GM18511 (cell line): ENCODE measurements around the gene KCTD4.
"Not testable (repeated sequence)": the region's sequence is repeated elsewhere in the genome, so short reads cannot be mapped to it uniquely, and the experiment has no call there.

Source experiments
- ATAC-seq: cut with Tn5 transposase; IDR thresholded peaks from one replicate; pipeline ENCODE4 v1.9.1; 2021; ENCODE audit warnings: mild to moderate bottlenecking, moderate library complexity; ENCODE audit not compliant: unreplicated experiment

The KCTD4 gene

GRCh38 chr13:45200701-45201232 is at the start of gene KCTD4:
TSS of gene KCTD4 (minus strand) at chr13:45201045. CDS start at chr13:45194567, 6,478 bp downstream.
- ATAC-seq: no peak

- no peak for ATAC-seq
These were observed 48.8 kb upstream of the KCTD4 start for GRCh38 chr13:45249662-45250061.

- ATAC-seq: not testable (repeated sequence)
These were observed 43.9 kb upstream of the KCTD4 start for GRCh38 chr13:45244736-45245135.

- no peak for ATAC-seq
These were observed 42.2 kb upstream of the KCTD4 start for GRCh38 chr13:45243077-45243476.

GRCh38 chr13:45242524-45242923 is 41.7 kb upstream of the KCTD4 start:
- no peak for ATAC-seq

GRCh38 chr13:45242070-45242469 is 41.2 kb upstream of the KCTD4 start:
- ATAC-seq: no peak

- ATAC-seq: no peak
These were observed 39.3 kb upstream of the KCTD4 start for GRCh38 chr13:45240143-45240542.

- no peak for ATAC-seq
These were observed 38.3 kb upstream of the KCTD4 start for GRCh38 chr13:45238945-45239795.

GRCh38 chr13:45232591-45232990 is 31.7 kb upstream of the KCTD4 start:
- ATAC-seq: no peak

GRCh38 chr13:45231722-45232121 is 30.9 kb upstream of the KCTD4 start:
- no peak for ATAC-seq

- no peak for ATAC-seq
These were observed 30.5 kb upstream of the KCTD4 start for GRCh38 chr13:45231305-45231704.

- ATAC-seq: no peak
These were observed 28.3 kb upstream of the KCTD4 start for GRCh38 chr13:45229172-45229571.

- ATAC-seq: no peak
These were observed 27.2 kb upstream of the KCTD4 start for GRCh38 chr13:45228002-45228401.

- no peak for ATAC-seq
These were observed 25.2 kb upstream of the KCTD4 start for GRCh38 chr13:45226024-45226423.

GRCh38 chr13:45225370-45225769 is 24.5 kb upstream of the KCTD4 start:
- ATAC-seq: no peak

- no peak for ATAC-seq
These were observed 23.3 kb upstream of the KCTD4 start for GRCh38 chr13:45224176-45224575.

GRCh38 chr13:45222919-45223318 is 22.1 kb upstream of the KCTD4 start:
- no peak for ATAC-seq

GRCh38 chr13:45222516-45222915 is 21.7 kb upstream of the KCTD4 start:
- no peak for ATAC-seq

GRCh38 chr13:45220403-45220802 is 19.6 kb upstream of the KCTD4 start:
- ATAC-seq: no peak

- no peak for ATAC-seq
These were observed 19.1 kb upstream of the KCTD4 start for GRCh38 chr13:45219938-45220375.

GRCh38 chr13:45219123-45219891 is 18.5 kb upstream of the KCTD4 start:
- ATAC-seq: no peak

- ATAC-seq: no peak
These were observed 17.8 kb upstream of the KCTD4 start for GRCh38 chr13:45218689-45219088.
